Measurements from ENCODE around the gene NDUFA3.

DNA sequence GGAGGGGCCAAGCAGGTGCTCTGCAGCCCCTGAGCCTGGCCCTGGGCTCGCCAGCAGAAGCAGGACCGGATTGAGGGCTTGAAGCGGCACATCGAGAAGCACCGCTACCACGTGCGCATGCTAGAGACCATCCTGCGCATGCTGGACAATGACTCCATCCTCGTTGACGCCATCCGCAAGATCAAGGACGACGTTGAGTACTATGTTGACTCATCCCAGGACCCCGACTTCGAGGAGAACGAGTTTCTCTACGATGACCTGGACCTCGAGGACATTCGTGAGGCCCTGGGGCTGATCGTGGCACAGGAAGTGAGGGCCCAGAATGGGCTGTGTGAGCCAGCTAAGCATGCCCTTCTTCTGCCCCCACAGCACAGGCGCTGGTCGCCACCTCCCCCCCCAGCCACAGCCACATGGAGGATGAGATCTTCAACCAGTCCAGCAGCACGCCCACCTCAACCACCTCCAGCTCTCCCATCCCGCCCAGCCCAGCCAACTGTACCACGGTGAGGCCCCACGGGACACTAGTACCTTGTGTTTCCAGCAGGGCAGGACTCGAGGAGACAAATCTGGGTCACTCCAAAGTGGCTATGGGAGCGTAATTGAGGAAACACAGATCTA, 43.0 kb downstream of the NDUFA3 start:
- TF ChIP-seq, protein P1, sequence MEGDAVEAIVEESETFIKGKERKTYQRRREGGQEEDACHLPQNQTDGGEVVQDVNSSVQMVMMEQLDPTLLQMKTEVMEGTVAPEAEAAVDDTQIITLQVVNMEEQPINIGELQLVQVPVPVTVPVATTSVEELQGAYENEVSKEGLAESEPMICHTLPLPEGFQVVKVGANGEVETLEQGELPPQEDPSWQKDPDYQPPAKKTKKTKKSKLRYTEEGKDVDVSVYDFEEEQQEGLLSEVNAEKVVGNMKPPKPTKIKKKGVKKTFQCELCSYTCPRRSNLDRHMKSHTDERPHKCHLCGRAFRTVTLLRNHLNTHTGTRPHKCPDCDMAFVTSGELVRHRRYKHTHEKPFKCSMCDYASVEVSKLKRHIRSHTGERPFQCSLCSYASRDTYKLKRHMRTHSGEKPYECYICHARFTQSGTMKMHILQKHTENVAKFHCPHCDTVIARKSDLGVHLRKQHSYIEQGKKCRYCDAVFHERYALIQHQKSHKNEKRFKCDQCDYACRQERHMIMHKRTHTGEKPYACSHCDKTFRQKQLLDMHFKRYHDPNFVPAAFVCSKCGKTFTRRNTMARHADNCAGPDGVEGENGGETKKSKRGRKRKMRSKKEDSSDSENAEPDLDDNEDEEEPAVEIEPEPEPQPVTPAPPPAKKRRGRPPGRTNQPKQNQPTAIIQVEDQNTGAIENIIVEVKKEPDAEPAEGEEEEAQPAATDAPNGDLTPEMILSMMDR (IDR thresholded peaks at IDR 0.05) = no peak
- TF ChIP-seq POLR2A (IDR thresholded peaks at IDR 0.05) = no peak
- TF ChIP-seq POLR2AphosphoS5 (IDR thresholded peaks at IDR 0.05) = no peak
